NCI-H446 (cell line): Measurements from ENCODE around the gene C1QL1.

Experiments
- DNase-seq, 2 experiments: peaks; one replicate each; lab custom pipeline; 2025; lab: John Stamatoyannopoulos, UW

C1QL1 gene

DNA sequence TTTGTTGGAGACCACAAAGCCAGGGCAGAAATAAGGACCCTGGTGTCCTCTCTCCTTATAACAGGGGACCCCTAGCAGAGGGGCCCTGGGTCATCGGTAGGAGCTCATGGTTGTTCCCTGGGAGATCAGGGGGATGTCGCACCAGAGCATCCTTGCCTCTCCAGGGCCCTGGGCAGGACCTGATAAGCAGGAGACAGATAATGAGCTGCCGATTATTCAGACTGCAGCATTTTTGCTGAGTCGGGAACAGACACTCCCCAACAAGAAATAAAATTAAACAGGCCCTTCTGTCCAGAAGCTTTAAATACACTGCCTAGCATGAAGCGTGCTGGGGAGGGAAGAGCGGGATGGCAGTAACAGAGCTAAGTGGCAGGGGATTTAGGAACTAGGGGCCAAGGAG is 37.4 kb downstream of the C1QL1 start:
- no peak for DNase-seq

- DNase-seq, result no peak
Observed at GRCh38 chr17:44928950-44929720, 39.0 kb downstream of the C1QL1 start.

DNA sequence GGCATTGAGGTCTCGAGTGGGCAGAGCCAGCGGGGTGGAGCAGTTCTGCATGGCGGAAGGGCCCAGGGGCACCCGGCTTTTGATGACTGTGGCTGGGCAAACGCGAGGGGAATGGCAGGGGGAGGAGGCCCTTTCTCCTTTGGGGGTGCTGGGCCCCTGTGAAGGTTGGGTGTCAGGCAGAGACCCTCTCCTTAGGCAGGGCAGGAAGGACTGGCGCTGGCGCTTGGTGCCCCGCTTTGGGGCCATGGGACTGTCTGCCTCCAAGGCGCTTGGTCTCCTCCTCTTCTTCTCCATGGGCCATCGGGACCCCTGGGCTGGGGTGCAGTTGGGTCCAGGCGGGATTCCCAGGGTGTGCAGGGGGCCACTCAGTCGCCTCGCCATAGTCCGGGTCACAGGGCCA is 40.0 kb downstream of the C1QL1 start:
- no peak for DNase-seq

GRCh38 chr17:44927696-44928095 is 40.4 kb downstream of the C1QL1 start:
- DNase-seq, result no peak

DNA sequence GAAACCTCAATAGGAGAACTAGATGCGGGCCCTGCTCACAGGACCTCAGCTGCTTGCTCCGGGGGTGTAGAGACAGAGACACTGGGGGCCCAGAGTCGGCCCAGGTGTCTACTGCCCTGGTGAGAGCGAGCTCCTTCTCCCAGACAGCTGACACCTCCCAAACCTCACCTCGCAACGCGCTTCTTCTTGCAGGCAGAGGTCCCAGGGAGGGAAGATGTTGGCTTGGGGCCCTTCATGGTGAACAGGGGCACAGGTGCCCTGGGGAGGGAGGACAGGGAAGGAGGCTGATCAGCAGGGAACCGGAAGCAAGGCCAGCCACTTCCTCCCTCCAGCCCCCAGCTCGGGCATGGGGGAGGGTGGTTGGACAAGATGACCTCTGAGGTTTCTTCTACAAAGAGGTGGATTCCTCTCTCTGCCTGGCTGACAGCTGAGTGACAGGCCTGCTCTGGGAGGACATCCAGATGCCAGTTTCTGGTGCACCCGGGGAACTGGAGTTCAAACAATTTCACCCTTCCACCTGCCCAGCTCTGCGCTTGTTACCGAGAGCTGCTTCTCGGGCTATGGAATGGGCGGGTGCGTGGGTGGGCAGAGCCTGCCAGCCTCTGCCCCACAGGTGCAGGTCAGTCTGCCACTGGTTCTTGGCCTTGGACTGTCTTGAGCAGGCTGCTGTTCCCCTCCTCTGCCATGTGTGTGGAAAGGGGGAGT is 41.1 kb downstream of the C1QL1 start:
- DNase-seq, result no peak

DNA sequence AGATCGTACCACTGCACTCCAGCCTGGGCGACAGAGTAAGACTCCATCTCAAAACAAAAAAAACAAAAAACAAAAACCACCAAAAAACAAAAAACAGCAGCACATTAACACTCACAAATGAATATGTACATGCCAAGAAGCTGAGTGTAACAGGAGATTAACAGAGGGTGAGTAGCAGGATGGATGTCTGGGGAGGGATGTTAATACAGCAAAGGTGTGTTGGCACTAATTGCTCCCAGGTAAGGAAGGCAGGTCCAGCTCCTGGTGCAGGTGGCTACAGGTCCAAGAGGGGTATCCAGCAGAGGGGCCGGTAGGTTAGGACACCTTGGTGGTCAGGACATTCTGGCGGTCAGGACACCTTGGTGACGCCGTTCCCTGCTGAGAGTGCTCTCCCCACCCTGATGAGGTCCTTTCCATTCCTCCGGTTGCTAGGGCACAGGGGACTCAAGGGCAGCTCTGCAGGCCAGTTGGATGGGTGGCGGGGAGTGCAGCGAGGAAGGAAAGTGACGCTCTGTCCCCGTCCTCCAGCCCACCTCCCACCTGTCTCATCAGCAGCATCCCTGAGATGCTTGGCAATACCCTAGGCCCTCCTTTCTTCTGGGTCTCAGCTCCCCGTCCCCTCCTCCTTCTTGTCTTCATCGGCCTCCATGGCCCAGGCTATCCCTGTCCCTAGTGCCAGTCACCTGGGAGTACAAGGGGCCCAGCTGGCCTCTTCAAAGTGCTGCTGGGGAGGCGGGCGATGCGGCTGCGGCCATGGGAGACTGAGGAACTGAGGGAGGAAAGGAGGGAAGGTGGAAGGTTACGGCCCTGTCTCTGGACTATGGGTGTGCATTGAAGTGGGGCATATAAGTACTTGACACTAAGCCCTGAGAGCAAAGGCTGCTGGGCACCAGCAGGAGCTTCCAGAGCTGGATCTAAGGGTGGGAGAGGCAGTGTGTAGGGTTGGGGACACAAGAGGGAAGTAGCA is 42.1 kb downstream of the C1QL1 start:
- DNase-seq, result no peak

DNA sequence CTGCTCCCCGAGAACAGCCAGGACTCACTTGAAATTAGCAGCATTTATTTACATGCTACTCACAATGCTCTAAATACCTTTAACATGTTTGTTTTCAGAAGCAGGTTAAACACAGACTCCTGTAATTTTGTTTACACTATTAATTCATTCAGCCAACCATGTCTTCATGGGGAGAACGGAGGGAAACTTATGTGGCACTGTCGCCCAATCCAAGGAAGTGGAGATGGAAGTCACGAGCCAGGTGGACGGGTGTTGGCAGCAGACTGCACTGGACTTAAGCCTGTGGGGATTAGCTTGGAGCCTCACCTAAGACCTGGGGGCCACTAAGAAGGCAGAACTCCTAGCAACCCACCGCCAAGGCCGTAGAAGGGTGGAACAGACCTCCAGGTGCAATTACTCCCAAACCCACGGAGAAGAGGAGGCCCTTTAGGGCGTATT is 44.0 kb downstream of the C1QL1 start:
- DNase-seq, result no peak

DNA sequence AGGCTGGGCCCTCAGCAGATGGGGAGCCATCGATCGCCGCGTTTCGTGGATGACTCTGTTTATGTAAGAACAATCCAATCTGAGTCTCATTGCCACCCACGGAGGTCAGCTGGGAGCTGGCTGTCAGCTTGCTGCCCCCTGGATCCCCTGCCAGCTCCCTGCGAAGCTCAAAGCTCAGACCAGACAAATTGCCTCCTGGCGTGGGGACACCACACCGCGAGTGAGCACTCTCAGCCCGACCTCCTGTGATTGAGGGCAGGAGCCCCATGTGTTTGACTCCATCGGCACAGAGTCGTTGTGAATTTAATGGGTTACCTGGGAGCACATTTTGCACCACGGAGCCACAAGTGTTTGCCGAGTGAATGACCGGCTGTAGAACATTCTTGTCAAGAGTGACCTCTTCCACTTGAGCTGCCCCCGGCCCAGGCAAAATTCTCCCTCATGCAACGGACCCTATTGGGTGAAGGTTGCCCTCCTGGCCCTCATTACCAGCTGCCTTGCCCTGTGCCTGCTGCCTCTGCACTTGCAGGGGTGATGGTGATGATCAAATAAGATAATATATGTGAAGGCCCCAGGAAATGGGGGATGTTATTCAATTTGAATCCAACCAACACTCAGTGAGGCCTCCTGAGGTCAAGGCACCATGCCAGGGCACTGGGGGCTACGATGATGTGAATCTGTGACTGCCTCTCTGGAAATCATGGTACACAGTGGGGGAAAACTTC is 45.2 kb downstream of the C1QL1 start:
- DNase-seq, result peak in 1 of 2 experiments; percentile 28

GRCh38 chr17:44922136-44922535 is 46.0 kb downstream of the C1QL1 start:
- DNase-seq, result no peak

GRCh38 chr17:44921122-44921882 is 46.8 kb downstream of the C1QL1 start:
- no peak for DNase-seq

DNA sequence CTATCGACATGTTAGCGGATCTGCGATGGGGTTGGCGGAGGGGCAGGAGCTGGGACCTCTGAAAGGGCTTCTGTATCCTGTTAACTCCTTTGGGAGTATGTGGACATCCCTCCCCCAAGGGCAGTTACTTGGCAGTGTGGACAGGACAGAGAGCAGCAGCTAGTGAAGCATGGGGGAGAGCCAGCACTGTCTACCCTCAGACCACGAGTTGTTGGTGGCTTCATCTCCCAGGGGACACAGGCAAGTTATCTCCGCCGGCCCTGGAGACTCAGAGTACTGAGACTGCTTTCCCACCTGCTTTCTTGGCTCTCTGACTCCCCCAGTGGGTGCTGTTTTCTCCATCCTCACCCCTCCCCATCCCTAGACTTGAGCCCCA is 47.5 kb downstream of the C1QL1 start:
- no peak for DNase-seq

- peak in 1 of 2 experiments; percentile 72 for DNase-seq
Observed at GRCh38 chr17:44919885-44920564, 48.1 kb downstream of the C1QL1 start.

DNA sequence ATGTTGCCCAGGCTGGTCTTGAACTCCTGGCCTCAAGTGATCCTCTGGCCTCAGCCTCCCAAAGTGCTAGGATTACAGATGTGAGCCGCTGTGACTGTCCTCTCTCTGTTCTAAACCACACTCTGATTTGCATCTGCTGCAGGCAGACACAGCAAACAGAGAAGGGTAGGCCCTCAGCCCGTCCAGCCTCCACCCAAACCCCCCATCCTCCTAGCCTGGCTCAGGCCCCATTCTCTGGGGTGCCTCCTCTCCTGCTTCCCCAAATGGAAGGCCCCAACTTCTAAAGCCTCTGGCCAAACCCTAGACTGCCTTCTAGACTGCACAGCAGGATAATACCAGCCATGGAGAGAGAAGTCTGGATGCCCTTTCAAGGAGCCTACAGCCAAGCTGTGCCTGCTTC is 48.7 kb downstream of the C1QL1 start:
- no peak for DNase-seq

DNA sequence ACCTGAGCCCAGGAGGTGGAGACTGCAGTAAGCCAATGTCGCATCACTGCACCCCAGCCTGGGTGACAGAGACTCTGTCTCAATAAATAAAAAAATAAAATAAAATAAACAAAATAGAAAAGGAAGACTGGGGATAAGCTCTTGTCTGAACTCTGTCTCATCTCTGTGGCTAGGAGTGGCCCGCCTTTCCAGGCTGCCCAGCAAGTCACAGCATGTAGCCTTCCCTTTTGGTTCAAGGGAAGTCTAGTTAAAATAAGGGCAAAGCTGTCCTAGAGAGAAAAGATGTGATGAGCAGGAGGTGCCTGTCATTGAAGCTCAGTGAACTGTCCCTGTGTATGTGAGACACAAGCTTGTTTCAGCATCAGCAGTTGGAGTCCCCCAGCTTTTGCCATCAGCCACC is 50.1 kb downstream of the C1QL1 start:
- DNase-seq, result no peak

DNA sequence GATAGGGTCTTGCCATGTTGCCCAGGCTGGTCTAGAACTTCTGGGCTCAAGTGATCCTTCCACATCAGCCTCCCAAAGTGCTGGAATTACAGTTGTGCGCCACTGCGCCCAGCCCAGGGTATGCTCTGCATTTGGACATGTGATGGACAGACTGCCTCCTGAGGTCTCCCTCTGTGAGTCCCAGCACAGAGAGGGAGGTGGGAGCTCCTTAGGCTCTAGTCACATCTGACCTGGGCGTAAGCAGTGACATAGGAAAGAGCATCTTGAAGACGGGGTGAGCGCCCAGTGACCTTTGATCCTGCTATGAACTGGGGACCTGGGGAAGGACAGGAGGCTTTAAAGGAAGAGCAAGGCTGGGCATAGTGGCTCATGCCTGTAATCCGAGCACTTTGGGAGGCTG is 50.6 kb downstream of the C1QL1 start:
- DNase-seq, result no peak

DNA sequence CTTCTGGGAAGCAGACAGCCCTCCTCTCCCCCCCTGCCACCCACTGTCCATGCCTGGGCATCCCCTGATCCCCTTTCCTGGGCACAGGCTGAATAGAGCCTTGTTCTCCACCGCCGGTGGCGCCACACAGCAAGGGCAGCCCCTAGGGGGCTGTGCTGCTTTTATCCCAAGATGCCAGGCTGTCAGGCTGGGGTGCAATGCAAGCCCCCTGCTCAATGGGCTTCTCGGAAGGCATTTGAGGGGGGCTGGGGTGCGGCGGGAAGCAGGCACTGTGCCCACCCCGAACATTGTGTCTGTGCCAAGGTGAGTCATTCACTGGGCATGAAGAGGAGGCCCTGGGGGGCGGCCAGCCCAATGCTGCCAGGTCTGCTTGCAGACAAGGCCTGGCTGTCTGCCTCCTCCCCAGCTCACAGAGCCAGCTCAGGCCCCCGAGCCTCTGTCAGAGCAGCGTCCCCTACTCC is 51.3 kb downstream of the C1QL1 start:
- peak; percentile 85 to 92 for DNase-seq

DNA sequence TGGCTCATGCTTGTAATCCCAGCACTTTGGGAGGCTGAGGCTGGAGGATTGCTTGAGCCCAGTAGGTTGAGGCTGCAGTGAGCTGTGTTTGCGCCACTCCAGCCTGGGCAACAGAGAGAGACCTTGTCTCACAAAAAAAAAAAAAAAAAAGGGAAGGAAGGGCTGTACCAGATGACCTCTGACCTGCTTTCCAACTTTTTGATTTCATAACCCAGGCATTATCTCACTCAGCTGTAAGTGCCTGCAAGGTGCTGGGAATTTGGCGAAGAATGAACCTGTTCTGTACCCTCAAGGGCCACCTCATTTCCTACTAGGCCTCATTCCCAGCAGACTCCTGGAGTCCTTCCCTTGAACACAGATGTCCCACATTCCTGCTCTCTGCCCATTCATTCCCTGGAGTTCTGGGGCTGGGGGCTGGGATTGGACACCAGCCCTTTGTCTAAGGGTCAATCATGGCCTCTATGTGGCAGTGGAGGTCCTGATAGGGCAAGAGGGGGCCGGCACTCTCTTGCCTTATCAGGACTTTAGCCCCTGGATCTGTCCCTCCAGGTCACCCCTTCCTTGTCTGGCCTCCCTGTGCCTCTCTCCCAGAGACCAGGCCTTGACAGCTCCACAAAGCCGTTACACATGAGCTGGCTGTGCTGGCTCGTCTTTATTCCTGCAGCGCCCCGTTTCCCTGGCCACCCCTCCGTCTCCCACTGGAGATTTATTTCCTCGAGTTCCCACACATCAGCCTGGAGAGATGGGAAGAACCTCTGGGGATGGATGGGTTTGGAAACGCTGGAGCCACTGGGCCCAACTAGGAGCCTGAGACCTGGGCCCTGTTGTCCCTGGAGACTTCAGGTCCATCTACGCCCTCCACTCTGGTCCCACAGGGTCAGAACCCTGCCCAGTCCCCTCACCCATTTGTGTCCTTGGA is 52.0 kb downstream of the C1QL1 start:
- peak; percentile 64 to 72 for DNase-seq

- DNase-seq, result no peak
Observed at GRCh38 chr17:44915321-44915726, 52.8 kb downstream of the C1QL1 start, which contains the start of gene GFAP. Gene GFAP, minus strand, starts transcription at chr17:44915500. Its CDS starts 14 bp downstream, at chr17:44915486.

DNA sequence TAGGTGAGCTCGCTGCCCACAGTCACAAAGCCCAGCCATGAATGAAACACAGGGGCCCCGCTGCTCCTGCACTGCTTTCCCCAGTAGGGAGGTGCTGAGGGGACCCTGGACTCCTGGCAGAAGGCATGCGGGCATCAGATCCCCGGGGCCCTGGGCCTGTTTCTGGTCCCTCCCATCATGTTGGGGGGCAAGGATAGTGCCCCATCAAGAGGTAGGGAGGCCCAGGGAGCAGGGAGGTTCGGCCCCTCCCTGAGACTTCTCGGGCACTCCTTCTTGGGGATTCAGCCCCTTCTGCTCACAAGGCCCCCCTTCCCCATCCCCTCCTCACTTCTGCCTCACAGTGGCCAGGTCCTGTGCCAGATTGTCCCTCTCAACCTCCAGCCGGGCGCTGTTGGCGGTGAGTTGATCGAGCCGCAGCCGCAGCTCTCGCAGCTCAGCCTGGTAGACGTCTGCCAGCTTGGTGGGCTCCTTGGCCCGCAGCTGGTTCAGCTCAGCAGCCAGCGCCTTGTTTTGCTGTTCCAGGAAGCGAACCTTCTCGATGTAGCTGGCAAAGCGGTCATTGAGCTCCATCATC is 53.3 kb downstream of the C1QL1 start:
- DNase-seq, result no peak
